ENCODE results near the gene DBT. TPM values are rescaled to one million over a fixed set of nuclear protein-coding genes. Genes with fewer than 3 reads are reported as not detected.

DBT gene
- total and polyA plus RNA-seq, 3 donors from 2014 or later: 5.9 to 6.4 (median 6.1) TPM

DNA sequence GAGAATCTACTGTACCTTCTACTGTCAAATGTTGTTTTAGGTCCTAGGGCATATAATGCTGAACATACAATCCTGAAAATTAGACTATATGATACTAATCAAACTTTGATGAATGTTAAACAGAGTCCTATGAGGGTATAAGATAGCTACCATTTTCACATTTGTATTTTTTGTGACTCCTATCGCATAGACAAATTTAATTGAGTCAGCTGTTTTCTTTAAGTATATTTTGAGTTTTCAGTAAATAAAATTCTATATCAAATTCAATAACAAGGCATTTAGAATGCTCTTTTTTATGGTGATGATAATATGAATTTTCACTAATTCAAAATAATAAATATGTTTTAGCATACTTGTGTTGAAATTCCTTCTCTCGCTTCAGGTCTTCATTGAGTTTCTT is 81.6 kb downstream of the DBT start:
- Histone ChIP-seq H3K27me3 (no peaks in the 10 kb centered on the region), H3K36me3 (ENCODE audit: low read depth, missing control alignments) (no peaks in the 10 kb centered on the region), H3K9me3 (no peaks in the 10 kb centered on the region), H3K27ac (no peak overlapping the region), H3K4me3 (no peak overlapping the region), H3K4me1 (no peaks in the 10 kb centered on the region)
- no peak for DNase-seq
- intact Hi-C loops (cut with DNase I; ENCODE audit: low total_unique reads): loop anchor here (10.0 kb wide), 1 partner anchor 363 kb away; no protein-coding TSS in a partner anchor
- TF ChIP-seq CTCF (IDR thresholded peaks at IDR 0.05): no peak
- no peak for TF ChIP-seq POLR2A (IDR thresholded peaks at IDR 0.05)
- WGBS, 2 donors: 91 to 96% methylated on average over 2 of the region's 2 CpGs

DNA sequence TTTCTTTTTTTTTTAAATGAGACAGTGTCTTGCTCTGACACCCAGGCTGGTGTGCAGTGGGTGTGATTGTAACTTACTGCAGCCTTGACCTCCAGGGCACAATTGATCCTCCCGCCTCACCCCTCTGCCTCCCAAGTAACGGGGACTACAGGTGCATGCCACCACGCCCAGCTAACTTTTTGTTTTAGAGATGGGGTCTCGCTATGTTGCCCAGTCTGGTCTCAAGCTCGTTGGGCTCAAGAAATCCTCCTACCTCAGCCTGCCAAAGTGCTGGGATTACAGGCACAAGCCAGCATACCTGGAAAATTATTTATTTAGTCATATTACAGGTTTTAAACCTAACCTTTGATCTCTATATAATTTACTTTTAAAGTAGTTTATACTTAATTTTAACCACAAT is 84.9 kb downstream of the DBT start:
- no peaks in the 10 kb centered on the region for H3K27me3 ChIP-seq
- no peak overlapping the region for H3K27ac ChIP-seq
- H3K4me1 ChIP-seq: no peaks in the 10 kb centered on the region
- H3K9me3 ChIP-seq: no peaks in the 10 kb centered on the region
- H3K36me3 ChIP-seq (ENCODE audit: low read depth, missing control alignments): no peaks in the 10 kb centered on the region
- TF ChIP-seq POLR2A (IDR thresholded peaks at IDR 0.05) (no peak), CTCF (IDR thresholded peaks at IDR 0.05) (no peak)
- DNase-seq: no peak
- WGBS, 2 donors: 73 to 80% methylated on average over 5 of the region's 5 CpGs
- H3K4me3 ChIP-seq: no peak overlapping the region
- intact Hi-C loops (cut with DNase I; ENCODE audit: low total_unique reads): loop anchor here (10.0 kb wide), 1 partner anchor 360 kb away; no protein-coding TSS in a partner anchor

DNA sequence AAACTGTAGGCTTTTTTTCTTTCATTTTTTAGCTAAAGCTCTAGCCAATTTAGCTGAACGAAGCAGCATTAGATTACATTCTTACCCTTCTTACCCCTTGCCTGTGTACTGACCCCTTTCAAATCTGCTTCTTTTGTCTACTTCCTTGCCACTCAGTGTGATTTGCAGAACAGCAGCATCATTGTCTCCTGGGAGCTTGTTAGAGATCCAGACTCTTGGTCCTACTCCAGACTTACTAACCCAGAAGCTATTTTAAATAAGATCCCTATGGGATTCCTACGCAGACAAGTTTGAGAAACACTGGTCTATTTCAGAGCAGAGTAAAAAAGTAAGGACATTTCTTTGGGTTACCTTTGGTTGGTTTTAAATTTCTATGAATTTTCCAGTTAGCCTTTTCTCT is 85.4 kb downstream of the DBT start:
- Histone ChIP-seq H3K27me3 (no peaks in the 10 kb centered on the region), H3K27ac (no peak overlapping the region), H3K36me3 (ENCODE audit: low read depth, missing control alignments) (no peaks in the 10 kb centered on the region), H3K9me3 (no peaks in the 10 kb centered on the region), H3K4me3 (no peak overlapping the region), H3K4me1 (no peaks in the 10 kb centered on the region)
- no peak for TF ChIP-seq POLR2A (IDR thresholded peaks at IDR 0.05)
- TF ChIP-seq CTCF (IDR thresholded peaks at IDR 0.05): no peak
- WGBS, 2 donors: 28 to 32% methylated on average over 2 of the region's 2 CpGs
- intact Hi-C loops (cut with DNase I; ENCODE audit: low total_unique reads): loop anchor here (10.0 kb wide), 1 partner anchor 359 kb away; no protein-coding TSS in a partner anchor
- DNase-seq: no peak

GRCh38 chr1:100162881-100163280 is 86.8 kb downstream of the DBT start:
- intact Hi-C loops (cut with DNase I; ENCODE audit: low total_unique reads): loop anchor here (10.0 kb wide), 1 partner anchor 358 kb away; no protein-coding TSS in a partner anchor
- DNase-seq: no peak
- no peaks in the 10 kb centered on the region for H3K27me3 ChIP-seq
- H3K4me3 ChIP-seq: no peak overlapping the region
- H3K27ac ChIP-seq: no peak overlapping the region
- H3K36me3 ChIP-seq (ENCODE audit: low read depth, missing control alignments): no peaks in the 10 kb centered on the region
- TF ChIP-seq POLR2A (IDR thresholded peaks at IDR 0.05) (no peak), CTCF (IDR thresholded peaks at IDR 0.05) (no peak)
- no peaks in the 10 kb centered on the region for H3K4me1 ChIP-seq
- no peaks in the 10 kb centered on the region for H3K9me3 ChIP-seq

- no peaks in the 10 kb centered on the region for H3K27me3 ChIP-seq
- no peak for DNase-seq
- WGBS, 2 donors: 80 to 84% methylated on average over 4 of the region's 4 CpGs
- H3K4me1 ChIP-seq: no peaks in the 10 kb centered on the region
- TF ChIP-seq CTCF (IDR thresholded peaks at IDR 0.05) (no peak), POLR2A (IDR thresholded peaks at IDR 0.05) (no peak)
- no peaks in the 10 kb centered on the region for H3K36me3 ChIP-seq (ENCODE audit: low read depth, missing control alignments)
- no peak overlapping the region for H3K27ac ChIP-seq
- no peaks in the 10 kb centered on the region for H3K9me3 ChIP-seq
- H3K4me3 ChIP-seq: no peak overlapping the region
- intact Hi-C loops (cut with DNase I; ENCODE audit: low total_unique reads): no loop called here
Measured at GRCh38 chr1:100152271-100152670, 97.4 kb downstream of the DBT start.

Data from testis (tissue), 3 donors.